SK-MEL-5 (cell line): ENCODE measurements around the gene RUSC2. TPM values are rescaled to one million over a fixed set of nuclear protein-coding genes. Genes with fewer than 3 reads are reported as not detected.
"Not testable (repeated sequence)": the region's sequence is repeated elsewhere in the genome, so short reads cannot be mapped to it uniquely, and the experiment has no call there.

Experiments used
- DNase-seq: peaks from one replicate; pipeline ENCODE4 v3.0.0-alpha.2; 2016; ENCODE audit warnings: low read depth, low spot score
- in situ Hi-C: cut with HindIII; loops from 2 replicates; pipeline ENCODE4 v1.10.0; 2016; ENCODE audit warnings: low sequenced_read_pairs, high pct_unique_total_duplicates, low pct_unique_long_range_greater_than_20kb
- polyA plus RNA-seq, 2 experiments: library from polyadenylated mRNA; depleted of rRNA; stranded (reverse); fragments of >200 nt; gene quantifications; 2 replicates each; pipeline ENCODE4 v1.2.3, GENCODE V29; 2015
- total RNA-seq: library from RNA; depleted of rRNA; stranded (reverse); fragments of >200 nt; shearing (Covaris generic); gene quantifications from 2 replicates; pipeline ENCODE4 v1.2.3, GENCODE V29; 2014; rRNA removed

Gene RUSC2
- total RNA-seq: 4.4 and 5.4 TPM in 2 replicates
- 8.5 and 10.1 TPM in 2 replicates for polyA plus RNA-seq (2015; cell fraction: cytosol; rRNA removed)
- polyA plus RNA-seq (2015; cell fraction: nucleus; rRNA removed): 11.7 and 12.6 TPM in 2 replicates

DNA sequence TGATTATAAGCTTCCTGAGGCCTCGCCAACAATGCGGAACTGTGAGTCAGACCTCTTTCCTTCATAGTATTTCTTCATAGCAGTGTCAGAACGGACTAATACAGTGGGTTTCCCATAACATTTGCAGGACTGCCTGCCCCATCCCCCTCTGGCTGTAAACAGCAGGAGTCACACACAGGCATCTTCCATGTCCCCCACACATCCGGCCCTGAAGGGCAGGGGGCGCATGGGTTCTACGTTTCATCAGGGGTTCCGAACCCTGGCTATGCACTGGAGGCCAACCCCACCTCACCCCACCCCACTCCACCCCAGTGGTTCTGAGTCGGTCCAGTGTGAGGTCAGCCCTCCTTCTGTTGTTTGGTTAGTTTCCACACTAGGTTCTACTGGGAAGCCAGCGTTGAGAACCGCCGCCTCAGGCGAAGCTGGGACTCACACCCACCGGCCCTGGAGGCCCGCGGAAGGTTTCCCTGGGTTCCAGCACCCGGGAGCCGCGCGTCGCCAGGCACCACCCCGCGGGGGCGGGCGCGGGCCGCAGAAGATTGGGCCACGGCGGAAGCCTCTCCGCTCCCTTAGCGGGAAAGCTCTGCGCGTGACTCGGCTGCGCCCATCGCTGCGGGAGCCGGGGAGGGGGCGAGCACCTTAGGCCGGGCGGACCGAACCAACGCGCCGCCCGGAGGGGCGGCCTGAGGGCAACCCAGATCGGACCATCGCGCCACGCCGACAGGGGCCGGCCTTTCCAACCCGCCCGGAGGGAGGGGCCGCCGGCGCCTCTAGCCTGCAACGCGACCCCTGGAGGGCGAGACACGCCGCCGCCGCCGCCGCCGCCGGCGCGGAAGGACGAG lies at the start of gene RUSC2:
RUSC2 (plus strand) TSS at position 799 of the 842 bp plus-strand sequence. CDS start 56,411 bp downstream, outside the sequence.
- peak; percentile 66 for DNase-seq
- in situ Hi-C loops: no loop called here

DNA sequence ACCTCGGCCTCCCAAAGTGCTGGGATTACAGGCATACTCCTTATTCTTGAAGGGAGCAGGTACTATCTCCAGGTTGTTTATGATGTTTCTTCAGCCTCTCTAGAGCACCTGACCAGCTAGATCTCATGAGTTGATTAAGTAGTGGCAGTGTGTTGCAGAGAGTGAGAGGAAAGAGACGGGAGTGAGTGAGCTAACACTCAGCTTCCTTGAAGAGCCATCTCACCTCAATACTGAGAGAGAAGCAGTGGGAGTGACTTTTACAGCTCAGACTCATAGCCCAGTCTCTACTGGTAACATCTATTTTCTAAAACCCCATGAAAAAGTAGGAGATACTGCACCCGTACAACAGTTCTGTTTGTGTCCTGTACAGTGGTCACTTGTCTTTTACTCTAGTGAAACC lies 43.9 kb upstream of the RUSC2 start:
- no peak for DNase-seq
- in situ Hi-C loops: no loop called here

GRCh38 chr9:35448496-35448895 lies 41.4 kb upstream of the RUSC2 start:
- in situ Hi-C loops: no loop called here
- DNase-seq: no peak

GRCh38 chr9:35452481-35452880 lies 37.4 kb upstream of the RUSC2 start:
- DNase-seq: peak; percentile 13
- in situ Hi-C loops: no loop called here

GRCh38 chr9:35453786-35454185 lies 36.1 kb upstream of the RUSC2 start:
- in situ Hi-C loops: no loop called here
- DNase-seq: no peak

GRCh38 chr9:35464141-35465025 lies 25.5 kb upstream of the RUSC2 start:
- in situ Hi-C loops: no loop called here
- no peak for DNase-seq

DNA sequence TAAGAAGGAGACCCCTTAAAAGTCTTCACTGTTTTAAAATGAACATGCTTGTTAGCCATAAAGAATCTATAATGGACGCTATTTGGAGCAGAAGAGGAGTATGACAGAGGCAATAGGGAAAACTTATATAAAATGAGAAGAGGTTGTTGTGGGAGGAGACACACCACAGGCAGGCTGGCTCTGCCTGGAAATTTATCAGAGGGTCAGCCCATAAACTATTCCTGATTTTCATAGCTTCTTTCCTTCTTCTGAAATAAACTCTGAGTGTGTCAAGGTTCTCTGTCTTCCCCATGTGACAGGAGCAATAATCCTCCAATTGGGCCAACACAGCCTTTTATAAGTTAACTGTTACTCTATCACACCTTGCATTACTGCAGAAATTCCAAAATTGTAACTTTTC lies 19.6 kb upstream of the RUSC2 start:
- in situ Hi-C loops: no loop called here
- DNase-seq: no peak

GRCh38 chr9:35470894-35471293 lies 19.0 kb upstream of the RUSC2 start:
- DNase-seq: no peak
- in situ Hi-C loops: no loop called here

DNA sequence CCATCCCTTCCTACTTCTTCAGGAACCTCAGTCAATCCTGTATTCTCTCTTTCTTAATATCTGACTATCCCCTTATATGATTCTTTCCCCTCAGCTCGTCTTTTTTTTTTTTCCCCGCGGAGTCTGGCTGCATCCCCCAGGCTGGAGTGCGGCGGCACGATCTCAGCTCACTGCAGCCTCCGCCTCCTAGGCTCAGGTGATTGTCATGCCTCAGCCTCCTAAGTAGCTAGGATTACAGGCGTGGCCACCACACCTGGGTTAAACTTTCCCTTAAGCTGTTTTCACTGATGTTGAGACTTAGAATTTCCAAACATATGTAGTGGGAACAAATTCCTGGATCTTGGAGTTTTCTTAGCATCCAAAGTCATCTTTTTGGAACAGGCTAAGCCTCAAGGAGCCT lies 13.3 kb upstream of the RUSC2 start:
- in situ Hi-C loops: no loop called here
- no peak for DNase-seq

- peak; percentile 86 for DNase-seq
- in situ Hi-C loops: not testable (repeated sequence)
Measured at GRCh38 chr9:35477211-35477855, 12.6 kb upstream of the RUSC2 start.

DNA sequence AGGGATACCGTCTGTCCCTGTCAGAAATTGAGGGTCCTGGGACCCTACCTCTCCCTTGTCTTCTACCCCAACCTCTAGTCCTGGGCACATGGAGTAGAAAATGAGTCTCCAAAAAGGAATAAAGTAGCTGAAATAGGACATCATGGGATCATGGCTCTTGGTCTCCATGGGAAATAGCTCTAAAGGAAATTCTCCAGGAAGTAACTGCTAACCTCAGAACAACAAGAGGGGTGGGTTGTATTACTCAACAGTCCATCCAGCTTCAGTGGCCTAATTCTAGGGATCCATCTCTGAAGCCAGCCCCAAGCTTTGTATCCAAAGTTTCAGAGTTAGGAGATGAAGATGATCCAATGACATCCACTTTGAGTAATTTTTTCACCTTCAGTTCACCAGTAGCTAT lies 11.0 kb upstream of the RUSC2 start:
- DNase-seq: no peak
- in situ Hi-C loops: no loop called here

DNA sequence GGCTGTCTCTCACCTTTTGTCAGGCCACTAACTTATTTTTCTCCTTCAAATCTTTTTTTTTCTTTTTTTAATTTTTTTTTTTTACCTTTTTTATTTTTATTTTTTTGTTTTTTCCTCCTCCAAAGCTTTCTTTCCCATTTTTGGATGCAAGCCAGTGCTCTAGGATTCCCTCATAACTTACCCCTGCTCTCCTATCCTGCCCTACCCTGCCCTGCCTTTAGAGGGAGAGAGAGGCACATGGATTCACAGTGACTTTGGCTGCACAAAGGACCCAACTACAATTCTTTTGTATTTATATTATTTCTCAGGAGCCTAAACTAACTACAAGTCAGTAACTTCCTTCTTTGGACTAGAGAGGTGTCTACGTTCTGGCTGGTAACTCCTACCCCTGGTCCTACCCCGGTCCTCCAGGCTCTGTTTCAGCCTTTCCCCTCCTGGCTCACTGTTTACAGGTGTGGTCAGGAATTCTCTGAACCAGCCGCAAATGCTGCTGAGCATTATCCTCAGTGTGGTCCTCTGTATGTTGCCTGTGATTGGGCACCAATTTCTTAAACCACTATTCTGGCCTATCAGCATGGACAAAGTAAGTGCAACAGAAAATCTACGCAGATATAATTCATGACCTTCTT lies 8.4 kb upstream of the RUSC2 start:
- peak; percentile 76 for DNase-seq
- in situ Hi-C loops: no loop called here

DNA sequence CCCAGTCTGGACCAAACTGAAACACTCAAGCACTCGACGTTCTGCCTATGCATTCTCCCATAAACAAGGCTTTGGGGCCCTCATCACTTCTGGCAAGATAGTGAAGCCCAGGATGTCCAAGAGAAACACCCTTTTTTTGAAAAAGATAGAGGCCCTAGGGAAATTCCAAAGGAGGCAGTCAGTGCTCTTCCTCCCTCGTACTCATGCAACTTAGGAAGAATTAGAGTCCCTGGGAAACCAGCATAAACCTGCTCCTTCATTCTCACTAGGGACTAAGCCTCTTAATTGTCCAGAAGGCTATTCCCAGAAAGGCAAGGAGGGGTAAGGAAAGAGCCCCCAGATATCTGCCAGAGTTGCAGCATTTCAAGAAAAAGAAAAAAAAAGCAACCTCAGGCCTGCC lies 7.8 kb upstream of the RUSC2 start:
- no peak for DNase-seq
- in situ Hi-C loops: no loop called here

GRCh38 chr9:35484406-35484805 lies 5.5 kb upstream of the RUSC2 start:
- no peak for DNase-seq
- in situ Hi-C loops: no loop called here

DNA sequence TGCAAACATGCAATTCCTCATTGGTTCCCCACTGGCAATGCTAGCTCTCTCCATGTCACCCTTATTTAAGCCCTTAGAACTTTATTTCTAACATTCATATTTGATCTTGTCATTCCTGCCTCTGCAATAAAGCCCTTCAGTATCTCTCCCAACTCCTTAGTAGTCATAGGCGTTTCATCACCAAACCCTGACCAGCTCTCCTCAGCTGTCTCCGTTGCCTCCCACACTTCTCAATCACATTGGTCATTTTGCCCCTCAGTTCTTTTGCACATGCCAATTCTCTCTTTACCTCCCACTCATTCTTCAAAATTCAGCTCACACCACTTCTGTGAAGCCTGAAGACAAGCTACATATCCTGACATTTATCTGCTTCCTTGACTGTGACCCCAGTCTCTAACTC lies 2.8 kb upstream of the RUSC2 start:
- in situ Hi-C loops: no loop called here
- DNase-seq: no peak

DNA sequence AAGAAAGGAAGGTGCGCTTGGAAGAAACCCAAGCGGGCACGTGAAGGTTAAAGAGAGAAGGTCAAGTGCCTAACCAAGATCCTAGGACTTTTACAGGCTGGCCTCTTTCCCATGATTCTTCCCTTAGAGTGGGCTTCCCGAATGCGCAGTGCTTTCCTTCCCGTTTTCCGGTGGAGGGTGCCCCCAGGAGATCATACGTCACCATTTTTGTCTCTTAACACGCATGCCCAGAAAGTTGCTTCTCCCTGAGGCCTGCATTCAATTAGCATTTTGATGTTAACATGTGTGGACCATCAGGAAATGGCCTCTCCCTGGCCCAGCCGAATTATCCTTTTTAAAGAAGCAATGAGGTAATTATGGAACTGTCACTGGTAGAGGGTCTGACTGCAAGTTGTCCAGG lies 1.9 kb upstream of the RUSC2 start:
- no peak for DNase-seq
- in situ Hi-C loops: no loop called here

GRCh38 chr9:35488566-35489312 lies 1.2 kb upstream of the RUSC2 start:
- no peak for DNase-seq
- in situ Hi-C loops: no loop called here
